ENCODE measurements around the gene NPR3.

GRCh38 chr5:32827981-32828380 lies 116.9 kb downstream of the NPR3 start:
- TF ChIP-seq CTCF (IDR thresholded peaks at IDR 0.05; ENCODE audit: insufficient read depth, low read depth, low read length), result no peak
- TF ChIP-seq EZH2 (IDR thresholded peaks at IDR 0.05; ENCODE audit: insufficient read depth, low read length), result no peak

Measured in astrocyte (in vitro differentiated cells and primary cell).